HEK293T (cell line): ENCODE data around the gene ARSD.

Experiments
- CTCF ChIA-PET: fragments of 350-600 bp; formaldehyde crosslinking; extraction: SDS; loops from one replicate; lab custom pipeline; 2021; ENCODE audit warnings: antibody characterized with exemption, inconsistent platforms; lab: Yijun Ruan, JAX
- POLR2A ChIA-PET: fragments of 350-600 bp; formaldehyde crosslinking; extraction: SDS; loops from one replicate; lab custom pipeline; 2020; ENCODE audit warnings: antibody characterized with exemption, inconsistent platforms; lab: Yijun Ruan, JAX
- DNase-seq: peaks from one replicate; pipeline ENCODE4 v3.0.0; 2012; ENCODE audit warnings: mixed read lengths; ENCODE audit errors: extremely low spot score
- ARNT ChIP-seq: fragments of 450-650 bp; IDR thresholded peaks from 2 replicates; pipeline ENCODE4 v1.6.1; 2017; ENCODE audit warnings: mild to moderate bottlenecking
- BHLHE40 ChIP-seq: fragments of 450-650 bp; IDR thresholded peaks from 2 replicates; pipeline ENCODE4 v1.6.1; 2016; ENCODE audit warnings: mild to moderate bottlenecking, moderate library complexity, borderline replicate concordance
- CTBP1 ChIP-seq: fragments of 450-650 bp; IDR thresholded peaks from 2 replicates; pipeline ENCODE4 v1.6.1; 2016; ENCODE audit warnings: borderline replicate concordance
- ELF4 ChIP-seq: fragments of 450-650 bp; IDR thresholded peaks from 2 replicates; pipeline ENCODE4 v1.6.1; 2017; ENCODE audit warnings: antibody characterized with exemption
- FOXA1 ChIP-seq: fragments of 450-650 bp; IDR thresholded peaks from 2 replicates; pipeline ENCODE4 v1.6.1; 2016; ENCODE audit warnings: mild to moderate bottlenecking
- FOXK2 ChIP-seq: fragments of 450-650 bp; IDR thresholded peaks from 2 replicates; pipeline ENCODE4 v1.6.1; 2016; ENCODE audit warnings: mild to moderate bottlenecking
- FOXM1 ChIP-seq: fragments of 450-650 bp; IDR thresholded peaks from 2 replicates; pipeline ENCODE4 v1.6.1; 2017; ENCODE audit warnings: mild to moderate bottlenecking, borderline replicate concordance
- HDGF ChIP-seq: fragments of 450-650 bp; IDR thresholded peaks from 2 replicates; pipeline ENCODE4 v1.6.1; 2017; ENCODE audit warnings: antibody characterized with exemption, borderline replicate concordance
- L3MBTL2 ChIP-seq: fragments of 450-650 bp; conservative IDR thresholded peaks from 2 replicates; pipeline ENCODE4 v1.6.1; 2016; ENCODE audit warnings: mild to moderate bottlenecking
- LEF1 ChIP-seq: fragments of 450-650 bp; IDR thresholded peaks from 2 replicates; pipeline ENCODE4 v1.6.1; 2017; ENCODE audit warnings: mild to moderate bottlenecking, borderline replicate concordance
- NFRKB ChIP-seq: fragments of 450-650 bp; IDR thresholded peaks from 2 replicates; pipeline ENCODE4 v1.6.1; 2016; ENCODE audit warnings: mild to moderate bottlenecking, moderate library complexity
- PKNOX1 ChIP-seq: fragments of 450-650 bp; IDR thresholded peaks from 2 replicates; pipeline ENCODE4 v1.6.1; 2016
- SP1 ChIP-seq: fragments of 450-650 bp; IDR thresholded peaks from 2 replicates; pipeline ENCODE4 v1.6.1; 2017
- SUZ12 ChIP-seq: fragments of 450-650 bp; IDR thresholded peaks from 2 replicates; pipeline ENCODE4 v1.6.1; 2016; ENCODE audit warnings: mild to moderate bottlenecking
- TARDBP ChIP-seq: fragments of 450-650 bp; IDR thresholded peaks from 2 replicates; pipeline ENCODE4 v1.6.1; 2016
- ZNF384 ChIP-seq: fragments of 450-650 bp; IDR thresholded peaks from 2 replicates; pipeline ENCODE4 v1.6.1; 2016

Gene ARSD

GRCh38 chrX:2867206-2867605, 61.9 kb downstream of the ARSD start:
- ChIA-PET CTCF (no interaction called here), POLR2A (no interaction called here)
- no peak for DNase-seq
- TF ChIP-seq NFRKB = no peak
- no peak for TF ChIP-seq PKNOX1
- TF ChIP-seq ZNF384 = no peak
- no peak for TF ChIP-seq SP1
- no peak for TF ChIP-seq SUZ12
- no peak for TF ChIP-seq TARDBP
- TF ChIP-seq LEF1 = no peak
- TF ChIP-seq FOXK2 = no peak
- TF ChIP-seq BHLHE40 = no peak
- TF ChIP-seq HDGF = no peak
- no peak for TF ChIP-seq FOXM1
- no peak for TF ChIP-seq ELF4
- no peak for TF ChIP-seq CTBP1
- no peak for TF ChIP-seq ARNT
- TF ChIP-seq FOXA1 = no peak
- TF ChIP-seq L3MBTL2 = no peak

GRCh38 chrX:2863646-2864045, 65.5 kb downstream of the ARSD start:
- CTCF ChIA-PET = no interaction called here
- TF ChIP-seq CTBP1 (no peak), L3MBTL2 (no peak), ZNF384 (no peak), TARDBP (no peak), SP1 (no peak), FOXM1 (no peak), FOXA1 (no peak), PKNOX1 (no peak), ELF4 (no peak)
- POLR2A ChIA-PET = no interaction called here
- no peak for DNase-seq

GRCh38 chrX:2862404-2862803, 66.7 kb downstream of the ARSD start:
- TF ChIP-seq FOXA1 = no peak
- no peak for TF ChIP-seq CTBP1
- TF ChIP-seq ZNF384 = no peak
- TF ChIP-seq LEF1 = no peak
- no peak for TF ChIP-seq SUZ12
- TF ChIP-seq ARNT = no peak
- no peak for TF ChIP-seq BHLHE40
- POLR2A ChIA-PET = no interaction called here
- no peak for DNase-seq
- CTCF ChIA-PET = no interaction called here

GRCh38 chrX:2859197-2859797, 69.8 kb downstream of the ARSD start:
- POLR2A ChIA-PET = no interaction called here
- TF ChIP-seq NFRKB = no peak
- no peak for TF ChIP-seq ARNT
- no peak for TF ChIP-seq HDGF
- no peak for TF ChIP-seq PKNOX1
- TF ChIP-seq ZNF384 = no peak
- TF ChIP-seq LEF1 = no peak
- TF ChIP-seq FOXM1 = no peak
- TF ChIP-seq BHLHE40 = no peak
- TF ChIP-seq SP1 = no peak
- TF ChIP-seq SUZ12 = no peak
- TF ChIP-seq FOXK2 = no peak
- no peak for TF ChIP-seq L3MBTL2
- no peak for DNase-seq
- CTCF ChIA-PET = no interaction called here

- POLR2A ChIA-PET = no interaction called here
- no peak for DNase-seq
- no peak for TF ChIP-seq BHLHE40
- no peak for TF ChIP-seq SP1
- no peak for TF ChIP-seq FOXM1
- no peak for TF ChIP-seq PKNOX1
- no peak for TF ChIP-seq L3MBTL2
- TF ChIP-seq TARDBP = no peak
- TF ChIP-seq CTBP1 = no peak
- TF ChIP-seq LEF1 = no peak
- CTCF ChIA-PET = no interaction called here
These were observed 71.6 kb downstream of the ARSD start for GRCh38 chrX:2857566-2857965.

GRCh38 chrX:2855761-2856160, 73.4 kb downstream of the ARSD start:
- ChIA-PET CTCF (no interaction called here), POLR2A (no interaction called here)
- DNase-seq = no peak
- no peak for TF ChIP-seq FOXM1
- no peak for TF ChIP-seq BHLHE40
- no peak for TF ChIP-seq NFRKB
- TF ChIP-seq ELF4 = no peak
